ENCODE measurements around the gene DCDC1. TPM values are rescaled to one million over a fixed set of nuclear protein-coding genes. Genes with fewer than 3 reads are reported as not detected.

The DCDC1 gene
- total RNA-seq, 1 experiment from 2014 or later, result 0.68 TPM

DNA sequence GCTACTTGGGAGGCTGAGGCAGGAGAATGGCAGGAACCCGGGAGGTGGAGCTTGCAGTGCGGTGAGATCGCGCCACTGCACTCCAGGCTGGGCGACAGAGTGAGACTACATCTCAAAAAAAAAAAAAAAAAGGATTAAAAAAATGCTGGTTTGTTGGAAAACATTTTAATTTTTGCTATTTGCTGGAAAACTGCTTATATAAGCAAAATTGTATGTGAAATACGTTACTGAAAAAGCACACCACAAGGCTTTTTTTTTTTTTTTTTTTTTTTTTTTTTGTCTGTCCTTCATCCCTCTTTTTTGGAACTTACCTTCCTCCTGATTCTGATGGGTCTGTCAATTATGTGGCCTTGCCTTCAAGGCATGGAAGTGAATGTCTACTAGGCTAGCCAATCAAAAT is 40.8 kb downstream of the DCDC1 start:
- Mint-ChIP-seq H3K36me3 (ENCODE audit: insufficient read depth, unreplicated experiment) (no peaks in the 10 kb centered on the region), H3K9me3 (ENCODE audit: low read depth, unreplicated experiment) (peaks cover 3% of the 10 kb centered on the region), H3K27ac (ENCODE audit: unreplicated experiment) (no peak overlapping the region), H3K27me3 (ENCODE audit: unreplicated experiment) (peaks cover 17% of the 10 kb centered on the region), H3K4me3 (ENCODE audit: low read depth, unreplicated experiment) (no peak overlapping the region), H3K4me1 (ENCODE audit: low read depth, unreplicated experiment) (peaks cover 8% of the 10 kb centered on the region)
- BruUV-seq (replicated peaks), result no TSS peak
- intact Hi-C loops (cut with micrococcal nuclease; ENCODE audit: unreplicated experiment), result no loop called here
- TF ChIP-seq, protein P1, sequence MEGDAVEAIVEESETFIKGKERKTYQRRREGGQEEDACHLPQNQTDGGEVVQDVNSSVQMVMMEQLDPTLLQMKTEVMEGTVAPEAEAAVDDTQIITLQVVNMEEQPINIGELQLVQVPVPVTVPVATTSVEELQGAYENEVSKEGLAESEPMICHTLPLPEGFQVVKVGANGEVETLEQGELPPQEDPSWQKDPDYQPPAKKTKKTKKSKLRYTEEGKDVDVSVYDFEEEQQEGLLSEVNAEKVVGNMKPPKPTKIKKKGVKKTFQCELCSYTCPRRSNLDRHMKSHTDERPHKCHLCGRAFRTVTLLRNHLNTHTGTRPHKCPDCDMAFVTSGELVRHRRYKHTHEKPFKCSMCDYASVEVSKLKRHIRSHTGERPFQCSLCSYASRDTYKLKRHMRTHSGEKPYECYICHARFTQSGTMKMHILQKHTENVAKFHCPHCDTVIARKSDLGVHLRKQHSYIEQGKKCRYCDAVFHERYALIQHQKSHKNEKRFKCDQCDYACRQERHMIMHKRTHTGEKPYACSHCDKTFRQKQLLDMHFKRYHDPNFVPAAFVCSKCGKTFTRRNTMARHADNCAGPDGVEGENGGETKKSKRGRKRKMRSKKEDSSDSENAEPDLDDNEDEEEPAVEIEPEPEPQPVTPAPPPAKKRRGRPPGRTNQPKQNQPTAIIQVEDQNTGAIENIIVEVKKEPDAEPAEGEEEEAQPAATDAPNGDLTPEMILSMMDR (IDR thresholded peaks at IDR 0.05; ENCODE audit: unreplicated experiment), result no peak
- DNase-seq, result no peak
- CTCF ChIA-PET, result interaction anchor here (0.7 kb wide), 1 partner anchor 74 kb away, joined by 11 read pairs; no protein-coding TSS in a partner anchor

DNA sequence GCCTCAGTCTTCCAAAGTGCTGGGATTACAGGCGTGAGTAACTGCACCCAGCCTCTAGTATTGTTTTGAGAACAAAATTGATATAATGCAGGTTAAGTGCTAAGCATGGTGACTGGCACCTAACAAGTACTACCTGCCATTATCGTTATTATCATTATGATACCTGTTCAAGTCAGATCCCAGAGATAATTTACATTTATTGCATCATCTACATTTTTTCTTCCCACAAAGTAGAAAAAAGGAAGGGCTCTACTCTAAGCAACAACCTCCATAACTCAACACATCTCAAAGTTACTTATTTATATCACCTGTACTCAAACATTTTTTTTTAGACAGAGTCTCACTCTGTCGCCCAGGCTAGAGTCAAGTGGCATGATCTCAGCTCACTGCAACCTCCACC is 42.1 kb downstream of the DCDC1 start:
- Mint-ChIP-seq H3K9me3 (ENCODE audit: low read depth, unreplicated experiment) (peaks cover 3% of the 10 kb centered on the region), H3K27ac (ENCODE audit: unreplicated experiment) (no peak overlapping the region), H3K27me3 (ENCODE audit: unreplicated experiment) (peaks cover 9% of the 10 kb centered on the region), H3K4me1 (ENCODE audit: low read depth, unreplicated experiment) (peaks cover 8% of the 10 kb centered on the region), H3K4me3 (ENCODE audit: low read depth, unreplicated experiment) (no peak overlapping the region), H3K36me3 (ENCODE audit: insufficient read depth, unreplicated experiment) (no peaks in the 10 kb centered on the region)
- BruUV-seq (replicated peaks), result no TSS peak
- TF ChIP-seq, protein P1 (IDR thresholded peaks at IDR 0.05; ENCODE audit: unreplicated experiment), result no peak
- intact Hi-C loops (cut with micrococcal nuclease; ENCODE audit: unreplicated experiment), result no loop called here
- CTCF ChIA-PET, result no interaction called here
- no peak for DNase-seq

DNA sequence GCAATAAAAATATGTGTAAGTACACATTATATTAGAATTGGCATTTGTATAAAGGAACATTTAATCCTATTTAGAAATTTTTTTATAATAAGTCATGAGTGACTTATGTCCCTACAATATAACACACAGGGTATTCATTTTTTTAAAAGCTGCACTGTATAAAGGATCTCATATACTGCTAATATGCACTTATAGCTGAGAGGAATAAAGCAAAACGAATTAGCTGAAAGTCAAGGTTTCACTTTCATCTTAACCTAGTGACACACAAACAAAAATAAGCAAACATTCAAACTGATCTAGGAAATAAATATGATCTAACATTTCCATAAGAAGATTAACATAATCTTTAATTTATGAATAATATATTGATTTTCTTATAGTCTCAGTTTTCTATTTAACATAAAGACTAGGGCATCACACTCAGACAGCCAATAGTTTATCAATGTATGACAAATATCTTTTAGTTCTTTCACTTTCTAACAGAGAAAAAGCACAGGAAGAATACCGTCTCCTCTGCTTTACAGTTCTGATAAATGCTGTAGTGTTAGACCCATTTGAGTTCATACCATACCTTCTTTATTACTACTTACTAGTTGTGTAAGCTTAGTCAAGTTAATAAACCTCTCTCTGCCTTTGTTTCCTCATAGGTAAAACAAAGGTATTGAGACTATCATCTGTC is 42.9 kb downstream of the DCDC1 start:
- no peaks in the 10 kb centered on the region for H3K9me3 Mint-ChIP-seq (ENCODE audit: low read depth, unreplicated experiment)
- no peak overlapping the region for H3K27ac Mint-ChIP-seq (ENCODE audit: unreplicated experiment)
- TF ChIP-seq, protein P1 (IDR thresholded peaks at IDR 0.05; ENCODE audit: unreplicated experiment), result no peak
- peaks cover 8% of the 10 kb centered on the region for H3K4me1 Mint-ChIP-seq (ENCODE audit: low read depth, unreplicated experiment)
- peaks cover 1% of the 10 kb centered on the region for H3K27me3 Mint-ChIP-seq (ENCODE audit: unreplicated experiment)
- H3K4me3 Mint-ChIP-seq (ENCODE audit: low read depth, unreplicated experiment), result no peak overlapping the region
- DNase-seq, result no peak
- no peaks in the 10 kb centered on the region for H3K36me3 Mint-ChIP-seq (ENCODE audit: insufficient read depth, unreplicated experiment)
- no TSS peak for BruUV-seq (replicated peaks)
- intact Hi-C loops (cut with micrococcal nuclease; ENCODE audit: unreplicated experiment), result no loop called here
- CTCF ChIA-PET, result no interaction called here

DNA sequence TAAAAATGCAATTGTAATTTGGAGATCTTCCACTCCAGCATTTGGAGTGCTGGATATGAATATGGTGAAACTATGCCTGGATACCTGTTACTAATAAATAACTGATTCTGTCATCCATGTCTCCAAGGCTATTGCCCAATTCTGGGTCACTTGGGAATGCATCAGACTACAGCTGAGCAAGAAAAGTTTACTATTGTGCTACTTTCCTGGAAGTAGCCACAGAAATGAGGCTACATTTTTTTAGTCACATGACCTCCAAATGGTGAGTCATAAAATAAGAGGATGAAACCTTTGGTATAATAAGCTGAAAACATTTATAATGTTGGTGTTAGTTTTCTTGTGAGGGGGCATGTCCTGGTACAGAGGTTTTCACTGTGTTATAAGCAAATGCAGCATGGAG is 44.4 kb downstream of the DCDC1 start:
- CTCF ChIA-PET, result no interaction called here
- no peak overlapping the region for H3K27ac Mint-ChIP-seq (ENCODE audit: unreplicated experiment)
- no peak overlapping the region for H3K4me3 Mint-ChIP-seq (ENCODE audit: low read depth, unreplicated experiment)
- intact Hi-C loops (cut with micrococcal nuclease; ENCODE audit: unreplicated experiment), result no loop called here
- H3K36me3 Mint-ChIP-seq (ENCODE audit: insufficient read depth, unreplicated experiment), result no peaks in the 10 kb centered on the region
- no peak for DNase-seq
- BruUV-seq (replicated peaks), result no TSS peak
- H3K27me3 Mint-ChIP-seq (ENCODE audit: unreplicated experiment), result no peaks in the 10 kb centered on the region
- H3K9me3 Mint-ChIP-seq (ENCODE audit: low read depth, unreplicated experiment), result no peaks in the 10 kb centered on the region
- peaks cover 8% of the 10 kb centered on the region for H3K4me1 Mint-ChIP-seq (ENCODE audit: low read depth, unreplicated experiment)
- TF ChIP-seq, protein P1 (IDR thresholded peaks at IDR 0.05; ENCODE audit: unreplicated experiment), result no peak

Data from Calu3 (cell line).